OCI-LY1 (cell line): ENCODE results near the gene PPM1N.

ENCODE experiments used
- EZH2 ChIP-seq: fragments of 200-600 bp; sonication (generic), shearing (Covaris generic); IDR thresholded peaks from 2 replicates; pipeline ENCODE4 v1.8.0; 2017; ENCODE audit warnings: borderline replicate concordance, mixed run types, mild to moderate bottlenecking, antibody characterized with exemption, low read length, moderate library complexity, mixed read lengths
- TF ChIP-seq, protein P1 (sequence below): fragments of 200-600 bp; sonication (generic), shearing (Covaris generic); IDR thresholded peaks from 2 replicates; pipeline ENCODE4 v1.5.1; 2017; ENCODE audit warnings: mild to moderate bottlenecking, antibody characterized with exemption, low read length, moderate library complexity, mixed read lengths

DNA sequence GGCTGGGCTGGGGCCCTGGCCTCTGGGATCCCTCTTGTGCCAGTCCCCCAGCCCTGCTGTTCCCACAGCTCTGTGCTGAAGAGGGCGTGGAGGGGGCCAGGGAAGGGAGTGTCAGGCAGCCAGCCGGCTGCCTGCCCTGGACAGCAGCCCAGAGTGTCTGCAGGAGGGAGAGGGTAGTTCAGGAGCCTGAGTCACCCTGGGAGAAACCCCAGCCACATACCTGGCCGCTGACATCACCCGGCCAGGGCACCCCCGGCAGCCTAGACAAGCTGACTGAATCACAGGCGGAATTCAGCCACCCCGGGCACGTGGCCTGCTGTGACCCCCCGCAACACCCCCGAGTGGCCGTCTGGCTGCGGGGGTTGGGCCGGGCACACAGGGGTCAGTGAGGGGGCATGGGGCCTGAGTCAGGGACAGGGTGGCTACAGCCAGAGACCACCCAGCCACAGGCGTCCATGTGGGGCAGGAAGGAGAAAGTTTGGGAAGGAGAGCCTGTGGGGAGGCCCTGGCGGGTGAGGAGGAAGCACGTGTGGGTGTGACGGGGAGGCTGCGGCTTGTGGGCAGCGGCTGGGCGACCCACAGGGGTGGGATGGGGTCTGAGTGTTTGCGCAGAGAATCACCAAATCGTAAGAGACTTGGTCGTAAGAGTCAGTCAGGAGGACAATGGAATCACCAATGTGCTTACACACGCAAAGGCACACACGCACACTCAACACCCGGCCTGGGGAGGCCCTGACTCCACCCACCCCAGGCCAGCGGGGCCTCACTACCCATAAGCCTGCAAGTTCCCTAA lies 42.3 kb upstream of the PPM1N start:
- TF ChIP-seq, protein P1, sequence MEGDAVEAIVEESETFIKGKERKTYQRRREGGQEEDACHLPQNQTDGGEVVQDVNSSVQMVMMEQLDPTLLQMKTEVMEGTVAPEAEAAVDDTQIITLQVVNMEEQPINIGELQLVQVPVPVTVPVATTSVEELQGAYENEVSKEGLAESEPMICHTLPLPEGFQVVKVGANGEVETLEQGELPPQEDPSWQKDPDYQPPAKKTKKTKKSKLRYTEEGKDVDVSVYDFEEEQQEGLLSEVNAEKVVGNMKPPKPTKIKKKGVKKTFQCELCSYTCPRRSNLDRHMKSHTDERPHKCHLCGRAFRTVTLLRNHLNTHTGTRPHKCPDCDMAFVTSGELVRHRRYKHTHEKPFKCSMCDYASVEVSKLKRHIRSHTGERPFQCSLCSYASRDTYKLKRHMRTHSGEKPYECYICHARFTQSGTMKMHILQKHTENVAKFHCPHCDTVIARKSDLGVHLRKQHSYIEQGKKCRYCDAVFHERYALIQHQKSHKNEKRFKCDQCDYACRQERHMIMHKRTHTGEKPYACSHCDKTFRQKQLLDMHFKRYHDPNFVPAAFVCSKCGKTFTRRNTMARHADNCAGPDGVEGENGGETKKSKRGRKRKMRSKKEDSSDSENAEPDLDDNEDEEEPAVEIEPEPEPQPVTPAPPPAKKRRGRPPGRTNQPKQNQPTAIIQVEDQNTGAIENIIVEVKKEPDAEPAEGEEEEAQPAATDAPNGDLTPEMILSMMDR = no peak
- TF ChIP-seq EZH2 = no peak
